Fibroblast of skin of back (primary cell): ENCODE data around the gene RNF186. TPM values are rescaled to one million over a fixed set of nuclear protein-coding genes. Genes with fewer than 3 reads are reported as not detected.
"Not testable (repeated sequence)": the region's sequence is repeated elsewhere in the genome, so short reads cannot be mapped to it uniquely, and the experiment has no call there.

Experiments
- DNase-seq: peaks from one replicate; pipeline ENCODE4 v3.0.0-alpha.2; 2013
- polyA plus RNA-seq, 2 experiments: library from polyadenylated mRNA; unstranded; fragments of 120-200 nt; gene quantifications; one replicate each; pipeline ENCODE4 v1.2.1, GENCODE V29; 2013; ENCODE audit not compliant: insufficient read length in 2 of 2

The RNF186 gene, protein sequence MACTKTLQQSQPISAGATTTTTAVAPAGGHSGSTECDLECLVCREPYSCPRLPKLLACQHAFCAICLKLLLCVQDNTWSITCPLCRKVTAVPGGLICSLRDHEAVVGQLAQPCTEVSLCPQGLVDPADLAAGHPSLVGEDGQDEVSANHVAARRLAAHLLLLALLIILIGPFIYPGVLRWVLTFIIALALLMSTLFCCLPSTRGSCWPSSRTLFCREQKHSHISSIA
- polyA plus RNA-seq (2013, experiment 1 of 2; ENCODE audit: insufficient read length) = not detected
- not detected for polyA plus RNA-seq (2013, experiment 2 of 2; ENCODE audit: insufficient read length)

DNA sequence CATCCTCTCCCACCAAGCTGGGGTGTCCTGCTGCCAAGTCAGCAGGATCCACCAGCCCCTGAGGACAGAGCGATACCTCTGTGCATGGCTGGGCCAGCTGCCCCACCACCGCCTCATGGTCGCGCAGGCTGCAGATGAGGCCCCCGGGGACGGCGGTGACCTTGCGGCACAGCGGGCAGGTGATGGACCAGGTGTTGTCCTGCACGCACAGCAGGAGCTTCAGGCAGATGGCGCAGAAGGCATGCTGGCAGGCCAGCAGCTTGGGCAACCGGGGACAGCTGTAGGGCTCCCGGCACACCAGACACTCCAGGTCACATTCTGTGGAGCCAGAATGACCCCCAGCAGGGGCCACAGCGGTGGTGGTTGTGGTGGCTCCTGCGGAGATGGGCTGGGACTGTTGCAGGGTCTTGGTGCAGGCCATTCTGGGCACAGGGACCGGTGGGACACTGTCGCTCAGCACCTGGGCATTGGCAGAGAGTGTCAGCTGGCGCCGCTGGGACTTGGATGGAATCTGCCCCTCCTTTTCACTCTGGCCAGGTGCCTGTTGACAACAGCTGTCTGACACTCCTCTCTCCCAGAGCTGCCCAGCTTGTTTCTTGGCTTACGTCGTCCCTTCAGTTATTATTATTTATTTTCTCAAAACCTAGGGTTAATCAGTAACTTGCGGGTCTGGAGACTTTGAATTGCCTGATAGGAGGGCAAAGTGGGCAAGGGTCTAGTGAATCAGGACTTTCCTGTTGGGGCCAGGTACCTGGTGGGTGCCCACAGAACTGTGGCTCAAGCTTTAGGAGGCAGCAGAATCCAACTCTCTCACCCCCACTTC lies at the start of gene RNF186:
Gene RNF186 (minus strand): TSS at position 603 of the 823 bp plus-strand sequence. CDS start 182 bp downstream, at position 421.
- no peak for DNase-seq

DNA sequence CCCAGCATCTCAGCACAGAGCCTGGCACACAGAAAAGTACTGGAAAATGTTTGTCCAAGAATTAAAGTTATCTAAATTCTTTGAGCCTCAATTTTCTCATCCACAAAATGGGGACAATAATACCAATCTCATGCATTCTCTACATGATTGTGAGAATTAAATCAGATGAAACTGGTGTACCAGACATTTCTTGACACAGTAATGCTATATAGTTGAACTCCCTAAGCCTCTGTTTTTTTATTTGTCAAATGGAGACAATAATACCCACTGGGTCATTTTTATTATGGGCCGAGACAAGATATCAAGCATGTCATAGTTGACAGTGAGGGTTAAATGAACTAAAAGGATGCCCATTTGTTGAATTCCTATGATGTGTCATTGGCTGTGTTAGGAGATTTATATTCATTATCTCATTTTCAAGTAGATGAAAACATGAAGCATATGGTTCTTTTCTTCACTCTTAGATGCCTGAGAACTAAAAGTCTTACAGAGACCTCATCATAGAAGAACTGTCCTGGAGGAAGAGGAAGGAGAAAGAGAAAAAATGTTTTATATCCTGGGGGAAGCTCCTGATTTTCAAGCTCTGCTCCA lies 49.6 kb upstream of the RNF186 start:
- no peak for DNase-seq

DNA sequence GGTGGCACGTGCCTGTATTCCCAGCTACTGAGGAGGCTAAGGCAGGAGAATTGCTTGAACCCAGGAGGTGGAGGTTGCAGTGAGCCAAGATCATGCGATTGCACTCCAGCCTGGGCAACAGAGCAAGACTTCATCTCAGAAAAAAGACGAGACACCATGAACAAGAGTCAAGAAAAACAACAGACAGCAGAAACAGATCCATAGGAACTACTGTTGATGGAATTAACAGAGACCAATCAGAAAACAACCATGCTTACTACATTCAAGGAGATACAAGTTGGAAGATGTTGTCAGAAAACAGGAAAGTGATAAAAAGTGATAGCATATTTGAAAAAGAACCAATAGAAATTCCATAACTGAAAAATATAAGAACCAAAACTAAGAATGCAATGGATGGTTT lies 47.9 kb upstream of the RNF186 start:
- DNase-seq = no peak

DNA sequence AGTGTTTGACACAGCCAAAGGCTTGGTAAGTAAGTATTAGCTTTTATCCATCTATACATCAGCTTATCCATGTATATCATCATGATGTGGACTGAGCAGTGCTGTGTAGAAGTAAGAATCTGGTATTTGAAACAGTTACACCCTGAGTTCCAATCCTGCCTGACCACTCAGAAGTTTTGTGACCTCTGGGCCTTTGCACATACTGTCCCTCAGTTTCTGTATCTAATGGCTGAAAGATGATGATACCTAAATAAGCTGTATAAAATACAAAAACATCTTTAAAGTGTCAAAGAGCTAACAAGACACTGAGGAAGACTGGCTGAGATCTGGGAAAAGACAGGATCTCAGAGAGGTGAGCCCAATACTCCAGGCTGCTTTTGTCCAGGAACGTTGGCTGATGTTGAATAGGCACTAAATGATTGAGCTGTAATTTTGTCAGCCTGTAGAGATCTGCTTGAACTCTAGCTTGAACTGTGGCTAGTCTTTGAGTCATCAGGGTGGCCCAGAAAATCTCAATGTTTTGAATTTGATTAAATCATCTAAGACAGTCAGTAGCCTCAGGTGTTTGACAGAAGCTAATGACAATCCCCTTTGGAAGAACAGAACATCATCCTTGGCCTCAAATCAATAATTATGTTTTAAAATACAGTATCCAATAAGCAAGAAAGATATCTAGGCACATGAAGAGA lies 46.9 kb upstream of the RNF186 start:
- no peak for DNase-seq

DNA sequence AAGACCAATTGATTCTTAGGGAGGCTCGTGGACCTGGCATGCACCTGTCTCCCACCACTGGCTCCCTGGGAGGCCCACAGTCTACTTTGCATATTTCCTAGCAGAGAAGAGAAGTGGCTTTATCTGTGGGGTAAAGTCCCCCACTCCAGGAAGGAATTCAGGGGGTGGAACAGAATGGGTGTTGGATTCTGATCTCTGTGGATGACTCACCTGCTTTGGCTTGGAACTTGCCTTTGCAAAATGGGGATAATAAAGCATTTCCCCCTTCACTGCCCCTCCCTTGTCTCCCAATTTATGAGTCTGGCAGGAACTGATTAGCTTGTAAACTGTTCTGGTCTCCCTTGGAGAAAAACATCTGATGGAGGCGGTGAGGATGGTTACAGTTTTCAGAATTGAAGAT lies 46.0 kb upstream of the RNF186 start:
- DNase-seq = peak; percentile 41

DNA sequence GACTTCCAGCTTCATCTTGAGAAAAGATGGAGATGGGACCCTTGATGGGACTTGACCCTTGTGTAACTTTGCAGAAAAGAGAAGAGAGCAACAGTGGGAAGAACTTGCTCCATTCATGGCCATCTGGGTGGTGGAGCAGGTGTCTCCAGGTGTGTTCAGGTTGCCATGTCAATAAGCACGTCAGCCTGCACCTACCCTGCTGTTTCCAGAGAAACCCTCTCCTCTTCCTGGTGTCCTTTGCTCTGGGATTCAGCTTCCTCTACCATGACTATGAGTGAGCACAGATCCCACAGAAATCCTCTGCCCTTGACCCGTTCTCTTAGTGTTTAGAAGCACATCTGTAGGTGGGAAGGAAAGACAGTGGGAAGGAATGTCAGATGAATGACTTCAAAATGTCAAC lies 45.3 kb upstream of the RNF186 start:
- no peak for DNase-seq

DNA sequence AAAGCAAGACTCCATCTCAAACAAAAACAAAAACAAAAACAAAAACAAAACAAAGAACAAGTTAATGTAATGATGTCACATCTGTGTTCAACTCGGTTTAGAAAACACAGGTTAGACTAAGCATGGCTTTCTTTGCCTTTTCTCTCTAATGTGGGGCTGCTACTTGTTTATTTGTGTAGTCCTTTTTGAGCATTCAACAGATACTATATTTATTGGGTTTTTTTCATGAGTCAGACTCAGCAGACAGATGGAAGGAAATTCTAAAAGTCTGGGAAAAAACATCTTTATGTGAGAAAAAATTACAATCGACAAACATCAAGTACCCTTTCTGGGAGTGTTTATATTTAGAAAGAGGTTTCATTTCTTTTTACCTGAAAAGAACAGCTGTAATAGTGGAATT lies 44.8 kb upstream of the RNF186 start:
- DNase-seq = no peak

DNA sequence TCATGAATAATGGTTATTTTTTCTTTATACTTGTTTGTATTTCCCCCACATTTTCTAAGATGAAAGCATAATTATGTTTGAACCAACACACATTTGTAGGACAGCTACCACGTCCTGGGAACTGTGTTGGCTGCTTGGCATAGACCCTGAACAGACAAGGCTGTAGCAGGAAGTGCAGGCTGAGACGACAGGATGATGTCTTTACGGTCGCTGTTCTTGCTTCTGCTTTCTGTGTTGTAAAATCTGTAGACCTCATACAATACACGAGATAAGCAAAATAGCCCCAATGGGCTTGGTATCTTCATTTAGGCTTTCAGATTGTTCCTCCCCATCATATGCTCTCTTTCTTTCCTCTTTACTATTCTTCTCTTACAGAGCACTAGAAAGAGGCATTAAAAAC lies 43.8 kb upstream of the RNF186 start:
- no peak for DNase-seq

DNA sequence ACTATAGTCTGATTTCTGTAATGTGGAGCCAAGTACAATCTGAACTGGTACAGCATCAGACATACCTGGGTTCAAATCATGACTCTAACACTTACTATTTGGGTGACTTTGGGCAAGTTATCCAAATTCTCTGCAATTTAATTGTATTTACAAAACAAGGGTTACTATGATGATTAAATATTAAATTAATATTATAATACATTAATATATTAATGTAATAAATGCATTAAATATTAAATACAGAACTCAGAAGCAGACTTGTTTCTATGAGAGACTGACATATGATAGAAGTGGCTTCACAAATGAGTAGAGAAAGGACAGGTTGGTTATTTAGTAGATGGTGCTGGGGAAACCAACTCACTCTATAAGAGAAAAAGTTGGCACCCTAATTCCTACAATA lies 39.8 kb upstream of the RNF186 start:
- no peak for DNase-seq

DNA sequence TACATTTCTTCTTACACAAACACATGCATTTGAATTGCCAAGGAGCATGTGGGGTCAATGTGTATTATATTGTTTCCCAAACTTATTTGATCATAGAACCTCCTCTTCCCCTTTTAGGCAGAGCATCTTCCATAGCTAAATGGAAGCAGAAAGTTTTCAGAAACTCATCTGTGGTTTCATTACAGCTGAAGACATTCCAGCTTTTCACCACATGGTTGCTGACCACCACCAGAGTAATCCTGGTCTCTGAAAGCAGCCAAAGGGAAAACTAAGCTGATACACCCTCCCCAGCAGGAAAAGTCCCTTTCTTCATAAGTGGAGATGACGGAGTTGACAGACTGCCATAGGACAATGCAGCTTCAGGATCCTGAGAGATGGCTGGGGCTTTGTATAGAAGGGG lies 37.0 kb upstream of the RNF186 start:
- DNase-seq = peak; percentile 16

DNA sequence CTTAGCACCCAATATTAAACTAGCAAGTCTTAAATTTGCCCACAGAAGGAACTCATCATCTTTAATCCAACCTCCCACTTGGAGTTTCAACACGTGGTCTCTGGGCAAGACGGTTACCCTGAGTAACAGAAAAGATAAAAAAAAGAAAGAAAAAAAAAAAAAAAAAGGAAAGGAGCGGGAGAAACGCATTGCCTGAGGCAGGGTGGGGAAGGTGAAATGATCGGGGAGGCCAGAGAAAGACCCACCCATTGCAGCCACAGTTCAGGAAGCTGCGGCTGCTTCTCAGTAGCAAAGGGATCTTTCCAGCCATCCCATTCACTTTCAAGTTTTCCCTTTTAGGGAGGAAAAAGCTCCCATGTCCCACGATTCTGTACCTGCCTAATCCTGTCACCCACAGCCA lies 35.1 kb upstream of the RNF186 start:
- DNase-seq = no peak

DNA sequence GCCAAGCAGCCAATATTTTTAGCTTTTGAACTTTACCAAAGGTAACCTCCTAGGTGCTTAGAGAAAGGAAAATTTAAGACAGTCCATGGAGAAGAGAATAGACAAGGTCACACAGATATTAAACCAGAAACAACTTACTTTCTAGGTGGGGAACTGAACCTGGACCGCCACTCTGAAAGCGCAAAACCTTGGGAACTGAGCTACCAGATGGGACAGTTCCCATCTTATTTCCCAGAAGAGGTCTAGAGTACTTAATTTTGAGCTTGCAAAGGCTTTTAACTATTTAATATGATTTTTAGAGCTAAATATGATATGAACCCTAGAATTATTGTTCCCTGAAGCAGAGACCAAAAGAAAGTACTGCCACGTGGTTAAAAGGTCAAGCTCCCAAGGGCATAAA lies 34.2 kb upstream of the RNF186 start:
- DNase-seq = not testable (repeated sequence)

DNA sequence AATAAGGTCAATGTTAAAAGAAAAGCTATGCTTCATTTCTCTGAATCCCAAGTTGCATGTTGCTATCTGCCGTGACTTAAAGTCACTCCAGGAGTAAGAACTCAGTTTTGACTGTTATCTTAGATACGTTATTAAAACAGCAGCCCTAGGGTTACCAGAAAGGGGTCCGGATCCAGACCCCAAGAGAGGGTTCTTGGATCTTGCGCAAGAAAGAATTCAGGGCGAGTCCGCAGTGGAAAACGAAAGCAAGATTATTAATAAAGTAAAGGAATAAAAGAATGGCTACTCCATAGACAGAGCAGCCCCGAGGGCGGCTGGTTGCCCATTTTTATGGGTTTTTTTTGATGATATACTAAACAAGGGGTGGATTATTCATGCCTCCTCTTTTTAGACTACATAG lies 32.3 kb upstream of the RNF186 start:
- DNase-seq = not testable (repeated sequence)

DNA sequence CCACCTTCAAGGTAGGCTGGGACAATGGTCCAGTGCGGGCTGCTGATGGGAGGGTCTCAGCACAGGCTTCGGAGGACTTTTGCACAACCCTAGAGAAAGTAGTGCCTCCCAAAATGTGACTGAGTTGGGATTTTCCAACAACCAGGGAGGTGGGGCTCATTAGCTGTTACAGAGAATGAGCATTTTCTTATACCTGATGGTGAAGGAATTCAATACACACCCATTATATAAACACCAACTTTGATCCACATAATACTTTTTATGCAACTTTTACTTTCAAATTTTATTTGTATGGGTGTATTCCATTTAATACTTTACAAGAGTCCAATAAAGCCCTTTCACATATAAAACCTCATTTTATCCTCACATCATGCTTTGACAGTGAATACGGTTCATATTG lies 31.3 kb upstream of the RNF186 start:
- DNase-seq = no peak

DNA sequence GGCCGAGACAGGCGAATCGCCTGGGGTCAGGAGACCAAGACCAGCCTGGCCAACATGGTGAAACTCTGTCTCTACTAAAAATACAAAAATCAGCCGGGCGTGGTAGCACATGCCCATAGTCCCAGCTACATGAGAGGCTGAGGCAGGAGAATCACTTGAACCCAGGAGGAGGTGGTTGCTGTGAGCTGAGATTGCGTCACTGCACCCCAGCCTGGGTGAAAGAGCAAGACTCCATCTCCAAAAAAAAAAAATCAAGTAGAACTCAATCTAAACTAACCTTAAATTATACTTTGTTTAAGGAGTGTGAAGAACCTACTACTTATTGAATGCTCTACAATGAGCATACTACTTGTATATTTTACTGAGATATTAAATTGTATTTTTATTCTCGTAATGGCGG lies 30.5 kb upstream of the RNF186 start:
- no peak for DNase-seq

DNA sequence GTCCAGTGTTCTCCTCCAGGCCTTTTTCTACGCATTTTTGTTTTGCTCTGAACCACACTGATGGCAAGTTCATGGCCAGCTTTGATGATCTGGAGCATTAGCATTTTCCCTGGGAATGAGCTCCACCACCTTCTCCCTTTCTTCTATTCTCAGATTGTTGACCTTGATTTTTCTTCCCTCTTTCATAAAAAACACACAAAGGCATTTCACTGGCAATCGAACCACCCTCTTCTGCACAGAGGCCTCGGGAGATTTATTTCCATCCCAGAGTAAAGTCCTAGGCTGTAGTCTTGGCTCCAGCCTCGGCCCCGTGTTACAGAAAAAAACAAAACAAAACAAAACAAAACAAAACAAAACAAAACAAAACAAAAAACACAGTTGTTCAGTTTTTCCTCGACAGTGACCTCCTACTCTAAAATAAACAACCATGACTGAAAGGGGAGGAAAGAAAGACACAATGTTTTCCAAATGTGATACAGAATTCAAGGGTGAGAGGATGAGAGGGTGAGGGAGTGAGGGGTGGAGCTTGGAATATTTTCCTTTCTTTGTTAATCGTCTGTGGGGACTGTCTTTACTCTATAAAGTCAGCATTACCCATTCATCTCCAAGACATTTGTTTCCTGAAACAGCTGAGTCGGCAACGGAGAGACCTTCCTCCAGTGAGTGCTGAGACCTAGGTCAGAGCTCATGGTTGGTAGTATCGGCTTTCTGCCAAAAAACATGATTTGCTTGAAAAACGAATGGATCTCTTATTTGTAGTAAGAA lies 29.8 kb upstream of the RNF186 start:
- no peak for DNase-seq

DNA sequence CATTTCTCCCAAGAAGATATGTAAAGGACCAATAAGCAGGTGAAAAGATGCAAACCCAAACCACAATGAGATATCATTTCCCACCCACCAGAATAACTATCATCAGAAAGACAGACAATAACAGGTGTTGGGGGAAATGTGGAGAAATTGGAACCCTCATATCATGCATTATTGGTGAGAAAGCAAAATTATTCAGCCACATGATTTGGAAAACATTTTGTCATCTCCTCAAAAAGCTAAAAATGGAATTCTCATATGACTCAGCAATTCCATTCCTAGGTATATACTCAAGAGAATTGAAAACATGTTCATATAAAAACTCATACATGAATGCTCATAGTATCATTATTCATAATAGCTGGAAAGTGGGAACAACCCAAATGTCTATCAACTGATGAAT lies 25.1 kb upstream of the RNF186 start:
- peak; percentile 25 for DNase-seq

DNA sequence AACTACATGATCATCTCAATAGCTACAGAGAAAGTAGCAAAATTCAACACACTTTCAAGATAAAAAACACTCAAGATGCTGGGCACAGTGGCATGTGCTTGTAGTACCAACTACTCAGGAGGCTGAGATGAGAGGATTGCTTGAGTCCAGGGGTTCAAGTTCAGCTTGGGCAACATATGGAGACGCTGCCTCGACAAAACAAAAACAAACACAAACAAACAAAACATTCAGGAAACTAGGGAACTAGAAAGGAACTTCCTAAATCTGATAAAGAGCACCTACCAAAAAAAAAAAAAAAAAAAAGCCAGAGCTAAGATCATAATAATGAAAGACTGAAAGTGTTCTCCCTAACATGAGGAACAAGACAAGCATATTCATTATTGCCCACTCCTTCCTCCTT lies 22.8 kb upstream of the RNF186 start:
- DNase-seq = no peak

DNA sequence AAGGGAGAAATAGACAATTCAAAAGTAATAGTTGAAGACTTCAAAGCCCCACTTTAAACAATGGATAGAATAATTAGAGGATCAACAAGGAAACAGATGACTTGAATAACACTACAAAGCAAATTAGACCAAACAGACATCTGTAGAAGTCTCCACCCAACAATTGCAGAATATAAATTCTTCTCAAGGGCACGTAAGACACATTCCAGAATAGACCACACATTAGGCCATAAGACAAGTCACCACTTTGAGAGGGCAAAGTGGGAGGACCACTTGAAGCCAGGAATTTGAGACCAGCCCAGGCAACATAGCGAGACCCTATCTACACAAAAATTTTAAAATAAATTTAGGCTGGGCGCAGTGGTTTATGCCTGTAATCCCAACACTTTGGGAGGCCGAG lies 20.5 kb upstream of the RNF186 start:
- peak; percentile 61 for DNase-seq

DNA sequence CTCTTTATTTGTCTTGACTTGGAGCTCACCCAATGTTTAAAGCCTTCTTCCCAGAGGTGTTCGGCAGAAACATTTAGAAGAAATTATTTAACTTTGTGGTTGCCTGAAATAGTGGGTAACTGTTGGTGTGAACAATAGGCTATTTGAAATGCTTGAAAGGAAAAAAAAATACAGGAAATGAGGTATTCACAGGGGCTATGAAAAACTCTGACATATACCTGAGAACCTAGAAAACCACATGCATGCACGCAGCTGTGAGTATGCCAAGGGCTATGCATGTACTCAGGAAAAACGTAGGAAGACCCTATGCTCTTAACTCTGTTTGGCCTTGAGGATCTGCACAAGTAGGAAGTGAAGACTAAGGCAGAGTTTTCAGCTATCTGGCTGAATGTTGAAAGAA lies 16.4 kb upstream of the RNF186 start:
- DNase-seq = no peak

DNA sequence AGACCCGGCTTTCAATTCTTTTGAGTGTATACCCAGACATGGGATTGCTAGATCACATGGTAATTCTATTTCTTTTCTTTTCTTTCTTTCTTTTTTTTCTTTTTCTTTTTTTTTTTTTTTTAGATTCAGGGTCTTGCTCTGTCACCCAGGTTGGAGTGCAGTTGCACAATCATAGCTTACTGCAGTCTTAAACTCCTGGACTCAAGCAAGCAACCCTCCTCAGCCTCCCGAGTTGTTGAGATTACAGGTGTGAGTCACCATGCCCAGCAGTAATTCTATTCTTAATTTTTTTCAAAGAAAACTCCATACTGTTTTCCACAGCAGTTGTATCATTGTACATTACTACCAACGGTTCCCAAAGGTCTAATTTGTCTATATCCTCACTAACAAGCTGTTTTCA lies 13.5 kb upstream of the RNF186 start:
- DNase-seq = no peak

DNA sequence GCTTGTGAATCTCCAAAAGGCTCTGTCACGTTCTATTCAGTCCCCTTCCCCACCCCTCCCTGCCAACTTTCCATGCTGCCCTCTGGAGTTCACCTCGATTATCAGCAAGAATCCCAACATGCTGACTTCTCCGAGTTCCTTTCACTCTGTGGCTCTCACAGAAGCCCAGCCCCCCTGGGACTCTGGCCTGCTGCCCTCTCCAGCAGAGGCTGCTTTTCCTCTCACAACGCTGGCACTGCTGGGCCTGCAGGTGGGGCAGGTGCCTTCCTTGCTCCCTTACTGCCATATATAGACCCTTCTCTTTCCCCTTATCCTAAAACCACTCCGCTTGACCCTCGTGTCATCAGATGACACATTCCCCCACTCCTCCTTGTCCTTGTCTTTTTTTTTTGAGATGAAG lies 10.2 kb upstream of the RNF186 start:
- DNase-seq = no peak
